Fibroblast of the aortic adventitia (primary cell): ENCODE measurements around the gene LSAMP. TPM values are rescaled to one million over a fixed set of nuclear protein-coding genes. Genes with fewer than 3 reads are reported as not detected.
A peak's percentile ranks its signal among the peaks of the same experiment; 100 is the strongest.

Source experiments
- DNase-seq: peaks from one replicate; pipeline ENCODE4 v3.0.0-alpha.2; 2010; ENCODE audit warnings: low read depth
- H3K4me3 ChIP-seq: 2 replicates; pipeline ENCODE4 v1.5.1; 2011; ENCODE audit warnings: low read depth, mild to moderate bottlenecking, control low read depth, low read length, moderate library complexity
- CTCF ChIP-seq: IDR thresholded peaks from 2 replicates; pipeline ENCODE4 v1.5.1; 2011; ENCODE audit warnings: mild to moderate bottlenecking, low read length, control low read depth, inconsistent platforms; ENCODE audit not compliant: insufficient read depth
- total RNA-seq: library from RNA; depleted of rRNA; stranded (reverse); fragments of >200 nt; gene quantifications from 2 replicates; pipeline ENCODE4 v1.2.3, GENCODE V29; 2012; ENCODE audit warnings: low replicate concordance

Gene LSAMP
- total RNA-seq, 1 donor = 9.8 TPM

GRCh38 chr3:115974940-115975339 is 470.3 kb downstream of the LSAMP start:
- H3K4me3 ChIP-seq = no peak overlapping the region
- TF ChIP-seq CTCF = no peak
- peak; percentile 9 for DNase-seq

GRCh38 chr3:115968871-115969270 is 476.4 kb downstream of the LSAMP start:
- no peak for TF ChIP-seq CTCF
- no peak for DNase-seq
- no peak overlapping the region for H3K4me3 ChIP-seq

- peak; percentile 12 for DNase-seq
- no peak for TF ChIP-seq CTCF
- no peak overlapping the region for H3K4me3 ChIP-seq
Measured at GRCh38 chr3:115961380-115961779, 483.9 kb downstream of the LSAMP start.

- H3K4me3 ChIP-seq = no peak overlapping the region
- no peak for DNase-seq
- no peak for TF ChIP-seq CTCF
Measured at GRCh38 chr3:115960799-115961198, 484.5 kb downstream of the LSAMP start.

GRCh38 chr3:115958526-115958925 is 486.8 kb downstream of the LSAMP start:
- DNase-seq = no peak
- no peak for TF ChIP-seq CTCF

GRCh38 chr3:115947325-115947724 is 498.0 kb downstream of the LSAMP start:
- DNase-seq = no peak
- no peak overlapping the region for H3K4me3 ChIP-seq
- TF ChIP-seq CTCF = no peak

More at GRCh38 chr3:115958526-115958925, 486.8 kb downstream of the LSAMP start:
- H3K4me3 ChIP-seq = no peak overlapping the region

- no peak overlapping the region for H3K4me3 ChIP-seq
- no peak for TF ChIP-seq CTCF
- DNase-seq = no peak
Measured at GRCh38 chr3:115943579-115943978, 501.7 kb downstream of the LSAMP start.
